ENCODE data around the gene XPO1.
"Not testable (repeated sequence)": the region's sequence is repeated elsewhere in the genome, so short reads cannot be mapped to it uniquely, and the experiment has no call there.

XPO1 gene

DNA sequence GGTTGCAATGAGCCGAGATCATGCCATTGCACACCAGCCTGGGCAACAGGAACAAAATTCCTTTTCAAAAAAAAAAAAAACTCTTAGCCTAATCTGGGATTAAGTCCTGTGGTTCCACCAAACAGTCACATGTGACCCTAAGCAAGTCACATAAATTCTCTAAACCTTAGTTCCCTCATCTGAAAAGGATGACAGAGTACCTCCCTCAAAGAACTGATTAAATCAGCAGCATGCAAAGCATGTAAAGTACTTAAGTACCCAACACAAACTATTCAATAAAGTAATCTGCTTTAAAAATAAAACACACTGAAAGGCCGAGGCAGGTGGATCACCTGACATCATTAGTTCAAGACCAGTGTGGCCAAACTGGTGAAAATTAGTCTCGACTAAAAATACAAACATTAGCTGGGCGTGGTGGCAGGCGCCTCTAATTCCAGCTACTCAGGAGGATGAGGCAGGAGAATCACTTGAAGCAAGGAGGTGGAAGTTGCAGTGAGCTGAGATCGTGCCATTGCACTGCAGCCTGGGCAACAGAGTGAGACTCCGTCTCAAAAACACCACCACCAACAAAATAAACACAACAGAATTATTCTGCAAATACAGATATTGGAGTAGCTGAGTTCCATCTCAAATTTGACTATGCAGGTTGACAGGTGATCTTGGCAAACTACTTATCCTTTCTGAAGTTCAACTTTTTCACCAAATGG lies 74.2 kb downstream of the XPO1 start:
- DNase-seq = no peak

DNA sequence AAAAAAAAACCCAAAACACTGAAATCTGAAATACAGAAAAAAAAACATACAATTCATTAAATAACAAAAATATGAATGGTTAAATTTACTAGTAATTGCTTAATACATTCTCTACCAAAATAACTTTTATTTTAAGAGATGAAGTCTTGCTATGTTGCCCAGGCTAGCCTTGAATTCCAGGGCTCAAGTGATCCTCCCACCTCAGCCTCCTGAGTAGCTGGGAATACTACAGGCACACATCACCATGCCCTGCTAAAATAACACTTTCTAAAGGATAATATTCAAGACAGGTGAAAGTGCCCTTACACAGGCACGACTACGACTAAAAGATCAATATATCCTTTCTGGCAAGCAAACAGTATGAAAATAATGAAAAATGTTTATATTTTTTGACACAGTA lies 76.8 kb downstream of the XPO1 start:
- no peak for DNase-seq

DNA sequence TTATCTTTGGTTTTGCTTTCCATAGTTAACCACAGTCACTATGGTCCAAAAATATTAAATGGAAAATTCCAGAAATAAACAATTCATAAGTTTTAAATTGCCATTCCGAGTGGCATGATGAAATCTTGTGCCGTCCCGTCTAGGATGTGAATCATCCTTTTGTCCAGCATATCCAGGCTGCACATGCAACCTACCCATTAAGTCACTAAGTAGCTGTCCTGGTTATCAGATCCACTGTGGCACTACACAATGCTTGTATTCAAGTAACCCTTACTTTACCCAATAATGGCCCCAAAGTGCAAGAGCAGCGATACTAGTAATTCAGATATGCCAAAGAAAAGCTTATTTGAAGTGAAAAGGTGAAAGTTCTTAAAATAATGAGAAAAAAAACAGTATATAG lies 78.0 kb downstream of the XPO1 start:
- no peak for DNase-seq

DNA sequence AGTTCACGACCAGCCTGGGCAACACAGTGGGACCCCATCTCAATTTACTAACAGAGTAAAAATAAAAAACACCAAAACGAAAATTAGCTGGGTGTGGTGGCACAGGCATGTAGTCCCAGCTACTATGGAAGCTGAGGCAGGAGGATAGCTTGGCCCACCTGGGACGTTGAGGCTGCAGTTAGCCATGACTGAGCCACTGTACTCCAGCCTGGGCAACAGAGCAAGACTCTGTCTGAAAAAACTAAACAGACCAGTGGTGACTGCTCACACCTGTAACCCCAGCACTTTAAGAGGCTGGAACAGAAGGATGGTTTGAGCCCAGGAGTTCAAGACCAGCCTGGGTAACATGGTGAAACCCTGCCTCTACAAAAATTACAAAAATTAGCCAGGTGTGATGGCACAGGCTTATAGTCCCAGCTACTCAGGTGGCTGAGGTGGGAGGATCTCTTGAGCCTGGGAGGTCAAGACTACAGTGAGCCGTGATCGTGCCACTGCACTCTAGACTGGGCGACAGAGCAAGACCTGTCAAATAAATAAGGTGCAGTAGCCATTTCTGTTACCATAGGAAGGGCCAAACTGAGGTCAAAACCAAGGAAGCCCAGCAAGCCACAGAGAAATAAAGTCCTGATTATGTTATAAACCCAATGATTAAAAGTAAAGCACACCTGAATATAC lies 81.3 kb downstream of the XPO1 start:
- no peak for DNase-seq

DNA sequence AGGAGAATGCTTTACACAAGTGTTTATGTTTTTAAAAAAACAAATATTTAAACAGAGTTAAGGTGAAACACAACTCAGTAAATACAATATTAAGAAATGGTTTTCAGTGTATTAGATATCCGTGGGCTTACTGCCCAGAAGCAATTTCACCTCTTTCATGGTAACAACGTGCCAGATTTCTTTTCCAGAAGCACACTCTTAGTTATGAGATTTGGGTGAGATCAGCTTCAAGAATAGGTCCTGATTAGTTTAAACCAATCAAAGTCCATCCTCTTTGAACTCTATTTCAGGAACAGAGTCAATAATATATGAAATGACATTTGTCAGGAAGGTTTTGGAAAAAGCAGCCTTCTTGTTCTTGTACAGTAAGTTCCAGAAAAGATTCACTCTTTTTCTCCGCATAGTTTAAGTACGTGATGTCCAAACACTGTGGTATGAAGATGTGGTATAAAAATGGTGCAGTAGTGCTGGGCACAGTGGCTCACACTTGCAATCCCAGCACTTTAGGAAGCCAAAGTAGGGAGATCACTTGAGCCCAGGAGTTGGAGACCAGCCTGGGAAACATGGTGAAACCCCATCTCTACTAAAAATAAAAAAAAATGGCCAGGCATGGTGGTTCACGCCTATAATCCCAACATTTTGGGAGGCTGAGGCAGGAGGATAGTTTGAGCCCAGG lies 81.9 kb downstream of the XPO1 start:
- no peak for DNase-seq

DNA sequence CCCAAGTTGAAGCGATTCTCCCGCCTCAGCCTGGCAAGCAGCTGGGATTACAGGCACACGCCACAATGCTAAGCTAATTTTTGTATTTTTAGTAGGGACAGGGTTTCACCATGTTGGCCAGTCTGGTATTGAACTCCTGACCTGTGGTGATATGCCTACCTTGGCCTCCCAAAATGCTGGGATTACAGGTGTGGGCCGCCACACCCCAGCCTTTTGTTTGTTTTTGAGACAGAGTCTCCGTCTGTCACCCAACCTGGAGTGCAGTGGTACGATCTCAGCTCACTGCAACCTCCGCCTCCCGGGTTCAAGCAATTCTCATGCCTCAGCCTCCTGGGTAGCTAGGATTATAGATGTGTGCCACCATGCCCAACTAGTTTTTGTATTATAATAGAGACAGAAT lies 83.2 kb downstream of the XPO1 start:
- DNase-seq = not testable (repeated sequence)

DNA sequence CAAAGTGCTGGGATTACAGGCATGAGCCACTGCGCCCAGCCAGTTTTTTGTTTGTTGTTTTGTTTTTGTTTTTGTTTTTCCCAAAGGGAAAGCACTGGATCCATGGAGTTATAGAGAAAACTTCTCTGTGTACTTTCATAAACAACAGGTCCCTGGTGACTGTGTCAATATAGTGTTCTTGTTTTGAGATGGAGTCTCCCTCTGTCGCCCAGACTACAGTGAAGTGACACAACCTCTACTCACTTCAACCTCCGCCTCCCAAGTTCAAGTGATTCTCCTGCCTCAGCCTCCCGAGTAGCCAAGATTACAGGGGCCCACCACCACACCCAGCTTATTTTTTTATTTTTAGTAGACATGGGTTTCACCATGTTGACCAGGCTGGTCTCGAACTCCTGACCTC lies 83.8 kb downstream of the XPO1 start:
- no peak for DNase-seq

DNA sequence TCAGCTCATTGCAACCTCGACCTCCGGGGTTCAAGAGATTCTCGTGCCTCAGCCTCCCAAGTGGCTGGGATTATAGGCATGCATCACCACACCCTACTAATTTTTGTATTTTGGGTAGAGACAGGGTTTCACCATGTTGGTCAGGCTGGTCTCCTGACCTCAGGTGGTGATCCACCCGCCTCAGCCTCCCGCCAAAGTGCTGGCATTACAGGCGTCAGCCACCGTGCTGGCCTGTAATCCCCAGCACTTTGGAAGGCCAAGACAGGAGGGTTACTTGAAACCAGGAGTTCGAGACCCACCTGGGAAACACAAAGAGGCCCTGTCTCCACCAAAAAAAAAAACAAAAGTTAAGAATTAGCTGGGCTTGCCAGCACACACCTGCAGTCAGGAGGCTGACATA lies 85.8 kb downstream of the XPO1 start:
- DNase-seq = no peak

DNA sequence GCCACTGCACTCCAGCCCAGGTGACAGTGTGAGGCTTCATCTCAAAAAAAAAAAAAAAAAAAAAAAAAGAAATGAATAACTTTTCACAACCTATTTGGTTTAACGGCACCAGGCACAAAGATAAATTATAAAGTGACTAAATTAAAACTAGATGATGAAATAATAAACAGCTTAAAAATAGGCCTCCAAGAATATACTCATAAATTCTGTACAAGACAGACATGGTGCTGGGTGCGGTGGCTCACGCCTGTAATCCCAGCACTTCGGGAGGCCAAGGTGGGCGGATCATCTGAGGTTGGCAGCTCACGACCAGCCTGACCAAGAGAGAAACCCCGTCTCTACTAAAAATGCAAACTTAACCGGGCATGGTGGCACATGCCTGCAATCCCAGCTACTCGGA lies 87.0 kb downstream of the XPO1 start:
- DNase-seq = no peak

DNA sequence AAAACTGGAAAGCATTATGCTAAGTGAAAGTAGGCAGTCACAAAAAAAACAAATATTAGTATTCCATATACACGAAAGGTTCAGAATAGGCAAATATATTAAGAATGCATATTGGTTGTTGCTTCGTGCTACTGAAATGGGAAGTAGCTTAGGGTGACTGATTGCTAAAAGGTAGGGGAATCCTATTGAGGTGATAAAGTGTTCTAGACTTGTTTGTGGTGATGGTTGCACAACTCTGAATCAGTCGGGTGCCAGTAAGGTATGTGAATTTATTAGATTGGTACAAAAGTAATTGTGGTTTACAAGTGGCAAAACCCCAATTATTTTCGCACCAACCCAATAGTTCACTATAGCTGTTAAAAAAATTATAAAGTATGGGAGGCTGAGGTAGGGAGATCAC lies 88.0 kb downstream of the XPO1 start:
- DNase-seq = no peak

DNA sequence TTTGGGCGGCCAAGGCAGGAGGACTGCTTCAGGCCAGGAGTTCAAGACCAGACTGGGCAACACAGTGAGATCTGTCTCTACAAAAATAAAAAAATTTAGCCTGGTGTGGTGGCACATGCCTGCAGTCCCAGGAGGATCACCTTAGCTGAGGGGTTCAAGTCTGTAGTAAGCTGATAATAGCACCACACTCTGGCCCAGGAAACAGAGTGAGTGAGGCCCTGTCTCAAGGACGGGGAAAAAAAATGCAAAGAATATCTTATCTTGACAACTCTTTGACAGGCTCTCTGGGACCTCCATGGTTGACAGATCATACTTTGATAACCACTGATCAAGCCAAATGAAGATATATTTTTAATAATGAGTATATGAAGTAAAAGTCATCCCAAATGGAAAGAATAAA lies 89.9 kb downstream of the XPO1 start:
- no peak for DNase-seq

DNA sequence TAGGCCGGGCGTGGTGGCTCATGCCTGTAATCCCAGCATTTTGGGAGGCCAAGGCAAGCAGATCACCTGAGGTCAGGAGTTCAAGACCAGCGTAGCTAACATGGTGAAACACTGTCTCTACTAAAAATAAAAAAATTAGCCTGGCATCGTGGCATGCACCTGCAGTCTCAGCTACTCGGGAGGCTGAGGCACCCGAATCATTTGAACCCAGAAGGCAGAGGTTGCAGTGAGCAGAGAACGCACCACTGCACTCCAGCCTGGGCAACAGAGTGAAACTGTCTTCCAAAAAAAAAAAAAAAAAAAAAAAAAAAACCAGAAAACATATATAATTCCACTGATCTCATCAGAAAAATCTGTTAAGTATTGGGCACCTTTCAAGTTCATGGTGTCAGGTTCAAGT lies 91.2 kb downstream of the XPO1 start:
- DNase-seq = not testable (repeated sequence)

DNA sequence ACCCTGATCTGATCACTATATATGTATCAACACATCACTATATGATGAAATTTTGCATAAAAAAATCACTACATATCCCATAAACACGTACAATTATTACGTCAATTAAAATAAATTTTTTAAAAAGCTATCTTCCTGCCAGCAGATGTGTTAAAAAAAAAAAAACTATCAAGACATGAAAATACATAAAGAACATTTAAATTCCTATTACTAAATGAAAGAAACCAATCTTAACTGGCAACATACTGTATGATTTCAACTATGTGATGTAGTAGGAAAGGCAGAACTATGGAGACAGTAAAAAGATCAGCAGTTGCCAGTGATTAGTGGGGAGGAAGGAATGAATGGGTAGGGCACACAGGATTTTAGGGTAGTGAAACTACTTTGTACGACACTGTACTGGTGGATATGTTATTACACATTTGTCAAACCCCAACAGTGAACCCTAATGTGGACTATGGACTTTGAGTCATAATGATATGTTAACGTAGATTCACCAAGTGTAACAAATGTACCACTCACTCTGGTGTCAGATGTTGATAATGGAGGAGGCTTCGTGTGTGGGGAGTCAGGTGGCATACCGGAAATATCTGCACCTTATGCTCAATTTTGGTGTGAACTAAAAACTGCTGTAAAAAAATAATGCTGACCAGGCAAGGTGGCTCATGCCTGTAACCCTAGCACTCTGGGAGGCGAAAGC lies 94.7 kb downstream of the XPO1 start:
- DNase-seq = no peak

DNA sequence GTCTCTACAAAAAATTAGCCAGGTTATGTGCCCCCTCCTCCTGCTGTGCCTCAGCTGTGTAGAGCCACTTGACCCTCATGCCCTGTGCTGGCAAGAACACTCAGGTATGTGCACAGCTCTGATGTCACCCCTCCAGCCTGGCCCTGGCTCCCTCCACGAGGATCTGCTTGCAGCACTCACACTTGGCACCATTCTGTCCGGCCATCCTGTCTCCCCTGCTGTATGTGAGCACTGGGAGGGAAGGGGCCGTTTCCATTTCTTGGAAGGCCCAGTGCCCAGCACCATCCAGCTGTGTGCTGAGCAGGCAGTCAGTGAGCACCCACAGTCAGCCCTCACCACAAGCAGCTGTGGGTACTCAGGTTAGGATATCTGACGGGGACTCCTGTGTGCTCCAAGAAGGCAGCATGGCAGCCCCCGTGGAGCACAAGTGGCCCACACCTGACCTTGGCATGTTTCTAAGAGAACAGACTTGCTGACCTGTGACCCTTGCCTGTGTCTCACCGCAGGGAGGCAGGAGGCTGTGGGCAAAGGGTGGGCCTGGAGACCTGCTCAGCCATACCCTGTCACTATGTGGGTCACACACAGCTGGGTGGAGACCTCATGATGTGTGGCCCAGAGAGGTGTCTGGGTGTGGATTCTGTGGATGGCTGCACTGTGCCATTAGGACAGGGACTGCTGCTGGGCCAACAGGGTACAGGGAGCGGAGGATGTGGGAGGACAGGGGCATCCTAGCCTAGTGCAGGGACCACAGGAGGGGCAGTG lies 98.7 kb downstream of the XPO1 start:
- no peak for DNase-seq

DNA sequence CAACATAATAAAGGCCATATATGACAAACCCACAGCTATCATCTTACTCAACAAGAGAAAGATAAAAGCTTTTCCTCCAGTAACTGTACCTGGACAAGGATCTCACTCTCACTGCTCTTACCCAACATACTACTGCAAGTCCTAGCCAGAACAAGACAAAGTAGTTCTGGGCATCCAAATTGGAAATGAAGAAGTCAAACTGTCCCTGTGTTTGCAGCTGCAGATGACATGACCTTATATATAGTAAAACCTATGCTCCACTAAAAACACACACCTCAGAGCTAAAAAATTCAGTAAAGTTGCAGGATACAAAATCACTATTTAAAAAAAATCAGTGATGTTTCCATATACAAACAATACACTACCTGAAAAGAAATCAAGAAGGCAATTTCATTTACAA lies 99.5 kb downstream of the XPO1 start:
- no peak for DNase-seq

DNA sequence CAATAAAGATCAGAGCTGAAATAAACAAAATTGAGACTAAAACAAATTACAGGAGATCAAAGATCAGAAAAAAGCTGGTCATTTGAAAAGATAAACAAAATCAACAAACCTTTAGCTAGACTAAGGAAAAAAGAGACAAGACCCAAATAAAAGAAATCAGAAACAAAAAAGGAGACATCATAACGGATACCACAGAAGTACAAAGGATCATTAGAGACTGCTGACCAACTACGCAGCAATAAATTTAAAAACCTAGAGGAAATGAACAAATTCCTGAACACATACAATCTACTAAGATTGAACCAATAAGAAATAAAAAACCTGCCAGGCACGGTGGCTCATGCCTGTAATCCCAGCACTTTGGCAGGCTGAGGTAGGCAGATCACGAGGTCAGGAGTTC lies 101.0 kb downstream of the XPO1 start:
- no peak for DNase-seq

DNA sequence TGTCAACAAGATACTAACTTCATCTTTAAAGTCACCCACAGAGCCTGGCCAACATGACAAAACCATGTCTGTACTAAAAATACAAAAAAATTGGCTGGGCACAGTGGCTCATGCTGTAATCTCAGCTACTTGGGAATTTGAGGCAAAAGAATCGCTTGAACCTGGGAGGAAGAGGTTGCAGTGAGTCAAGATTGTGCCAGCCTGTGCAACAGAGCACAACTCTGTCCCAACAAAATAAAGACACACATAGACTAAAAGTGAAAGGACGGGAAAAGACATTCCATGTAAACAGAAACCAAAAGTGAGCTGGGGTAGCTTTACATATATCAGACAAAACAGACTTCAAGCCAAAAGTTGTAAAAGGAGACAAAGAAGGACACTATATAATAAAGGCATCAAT lies 102.1 kb downstream of the XPO1 start:
- no peak for DNase-seq

DNA sequence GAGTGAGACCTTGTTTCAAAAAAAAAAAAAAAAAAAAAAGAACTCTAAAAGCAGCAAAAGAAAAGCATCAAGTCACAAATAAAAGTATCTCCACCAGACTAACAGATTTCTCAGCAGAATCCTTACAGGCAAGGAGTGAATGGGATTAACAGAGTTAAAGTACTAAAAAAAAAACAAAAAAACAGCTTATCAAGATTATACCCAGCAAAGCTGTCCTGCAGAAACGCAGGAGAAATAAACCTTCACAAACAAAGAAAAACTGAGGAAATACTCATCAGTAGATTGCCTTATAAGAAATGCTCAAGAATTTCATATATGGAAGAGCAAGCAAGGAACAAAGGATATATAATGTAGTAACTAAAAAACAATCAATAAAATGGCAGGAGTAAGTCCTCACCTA lies 102.9 kb downstream of the XPO1 start:
- DNase-seq = no peak

DNA sequence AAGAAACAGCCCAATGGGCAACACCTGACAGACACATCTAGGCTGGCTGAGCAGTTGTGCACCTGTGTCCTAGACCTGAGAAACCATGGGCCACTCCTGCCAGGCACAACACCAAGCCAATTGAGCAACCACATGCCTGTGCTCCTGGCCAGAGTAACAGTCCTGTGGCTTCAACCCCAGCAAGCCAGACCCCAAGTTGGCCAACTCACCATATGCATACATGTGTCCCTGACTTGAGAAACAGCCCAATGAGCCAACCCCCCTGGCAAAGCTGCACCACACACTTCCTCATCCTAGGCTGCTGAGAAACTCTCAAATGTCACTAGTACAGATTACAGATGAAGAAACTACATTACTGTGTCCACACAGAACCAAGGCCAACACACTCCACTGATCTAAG lies 103.8 kb downstream of the XPO1 start:
- DNase-seq = no peak

DNA sequence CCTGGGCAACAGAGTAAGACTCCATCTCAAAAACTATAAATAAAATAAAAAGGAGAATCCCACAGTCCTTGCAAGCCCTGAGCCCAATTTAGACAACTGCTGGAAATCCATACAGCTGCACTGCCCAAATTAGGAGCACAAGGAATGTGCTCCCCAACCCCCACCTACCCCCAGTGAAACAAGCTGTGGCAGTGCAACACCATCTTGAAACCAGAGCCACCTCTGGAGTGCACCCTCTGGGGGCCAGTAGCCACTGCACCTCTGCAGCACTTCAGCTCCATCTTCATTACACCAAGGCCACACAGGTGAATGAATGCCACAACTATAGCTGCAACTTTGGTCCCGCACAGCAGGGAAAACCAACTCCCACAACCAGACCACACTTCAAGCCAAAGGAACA lies 104.5 kb downstream of the XPO1 start:
- no peak for DNase-seq

DNA sequence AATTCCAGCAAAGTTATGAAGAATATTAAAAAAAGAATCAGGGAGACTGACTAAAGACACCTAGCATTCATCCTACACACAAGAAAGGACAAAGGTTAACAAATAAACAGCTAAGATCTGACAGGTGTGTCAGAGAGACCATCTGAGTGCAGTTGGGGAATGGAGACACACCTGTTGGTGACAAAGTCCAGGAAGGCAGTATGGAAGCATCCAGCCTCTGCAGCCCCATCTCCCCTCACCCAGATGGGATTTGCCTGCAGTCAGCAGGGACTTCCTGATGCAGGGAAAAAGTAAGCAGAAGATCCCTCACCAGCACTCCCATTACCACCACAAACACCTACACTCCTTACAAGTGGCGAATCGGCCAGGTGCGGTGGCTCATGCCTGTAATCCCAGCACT lies 105.2 kb downstream of the XPO1 start:
- no peak for DNase-seq

DNA sequence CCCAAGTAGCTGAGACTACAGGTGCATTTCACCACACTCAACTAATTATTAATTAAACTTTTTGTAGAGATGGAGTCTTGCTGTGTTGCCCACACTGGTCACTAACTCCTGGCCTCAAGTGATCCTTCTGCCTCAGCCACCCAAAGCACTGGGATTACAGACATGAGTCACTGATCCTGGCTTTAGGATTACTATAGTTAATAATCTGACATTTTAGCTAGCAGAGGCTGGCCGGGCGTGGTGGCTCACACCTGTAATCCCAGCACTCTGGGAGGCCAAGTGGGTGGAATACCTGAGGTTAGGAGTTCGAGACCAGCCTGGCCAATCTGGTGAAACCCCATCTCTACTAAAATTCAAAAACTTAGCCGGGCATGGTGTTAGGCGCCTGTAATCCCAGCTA lies 106.8 kb downstream of the XPO1 start:
- DNase-seq = no peak

Data from T1000 (cell line).